Vagina (tissue), 2 donors: ENCODE data around the gene CHST10. TPM values are rescaled to one million over a fixed set of nuclear protein-coding genes. Genes with fewer than 3 reads are reported as not detected.

Experiments used
- DNase-seq, 2 donors: peaks; one replicate each; pipeline ENCODE4 v3.0.0-alpha.2; 2017; ENCODE audit errors: extremely low spot score in 2 of 2
- H3K27ac ChIP-seq: fragments of 200-600 bp; sonication (generic); one replicate; pipeline ENCODE4 v1.5.1; 2019
- H3K27me3 ChIP-seq: fragments of 200-600 bp; sonication (generic); one replicate; pipeline ENCODE4 v1.5.1; 2019
- H3K36me3 ChIP-seq, 2 donors: fragments of 200-600 bp; sonication (generic); one replicate each; pipeline ENCODE4 v1.5.1; 2017 to 2019
- H3K4me1 ChIP-seq: fragments of 200-600 bp; sonication (generic); one replicate; pipeline ENCODE4 v1.5.1; 2019
- H3K4me3 ChIP-seq, 2 donors: fragments of 200-600 bp; sonication (generic); 1 replicate in 1 of 2; 2 replicates in 1 of 2; pipeline ENCODE4 v1.5.1; 2016 to 2019
- H3K9me3 ChIP-seq: fragments of 200-600 bp; sonication (generic); one replicate; pipeline ENCODE4 v1.5.1; 2019
- CTCF ChIP-seq, 3 experiments: fragments of 450-650 bp in 2 of 3; fragments of 200-600 bp in 1 of 3; sonication (generic) in 1 of 3; IDR thresholded peaks; one replicate each; pipeline ENCODE4 v1.5.1; 2017 to 2019; ENCODE audit warnings: antibody characterized with exemption in 3 of 3, mild to moderate bottlenecking in 2 of 3, moderate library complexity in 2 of 3
- POLR2A ChIP-seq, 2 donors: fragments of 450-650 bp; IDR thresholded peaks; one replicate each; pipeline ENCODE4 v1.6.1; 2017; ENCODE audit warnings: antibody characterized with exemption in 2 of 2, mild to moderate bottlenecking in 2 of 2, moderate library complexity in 2 of 2
- POLR2AphosphoS5 ChIP-seq, 2 donors: sonication (generic); formaldehyde crosslinking; IDR thresholded peaks; one replicate each; pipeline ENCODE4 v1.9.0; 2017; ENCODE audit warnings: antibody characterized with exemption in 2 of 2, mild to moderate bottlenecking in 2 of 2, low read depth in 1 of 2; ENCODE audit not compliant: insufficient read depth in 1 of 2
- intact Hi-C: fragments of 100-400 bp; cut with DNase I; formaldehyde crosslinking; loops from one replicate; pipeline ENCODE4 v1.15.1; 2023
- total RNA-seq: library from RNA; depleted of rRNA; stranded (reverse); fragments of >200 nt; gene quantifications from one replicate; pipeline ENCODE4 v1.2.3, GENCODE V29; 2016

The CHST10 gene
- total RNA-seq, 1 donor from 2014 or later: 5.6 TPM

GRCh38 chr2:100401268-100401667 is 16.2 kb downstream of the CHST10 start:
- H3K36me3 ChIP-seq: peaks cover 0 to 23% of the 10 kb centered on the region in 2 donors

DNA sequence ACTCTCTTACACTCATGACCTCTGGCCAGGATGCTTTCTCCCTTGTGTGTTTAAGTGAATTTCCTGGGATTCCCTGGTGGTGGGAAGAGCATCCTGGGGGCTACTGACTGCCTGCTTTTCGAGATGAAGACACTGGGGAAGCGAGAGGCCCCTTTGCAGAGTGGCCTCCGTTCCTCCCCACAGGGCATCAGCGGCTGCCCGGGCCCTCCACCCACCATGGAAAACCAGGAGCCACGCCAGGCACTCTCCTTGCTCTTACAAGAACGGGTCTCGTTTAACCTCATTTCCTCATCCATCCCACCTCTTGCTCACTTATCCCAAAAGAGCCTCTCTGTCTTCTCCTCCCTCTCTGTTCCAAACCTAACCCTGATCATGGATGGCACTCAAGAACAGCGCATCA is 17.8 kb downstream of the CHST10 start:
- no peak for TF ChIP-seq POLR2AphosphoS5 (IDR thresholded peaks at IDR 0.05; ENCODE audit: insufficient read depth in 1 of 2, low read depth in 1 of 2)
- TF ChIP-seq CTCF (IDR thresholded peaks at IDR 0.05): no peak
- TF ChIP-seq POLR2A (IDR thresholded peaks at IDR 0.05): no peak
- H3K4me1 ChIP-seq: no peaks in the 10 kb centered on the region
- H3K4me3 ChIP-seq: no peak overlapping the region
- intact Hi-C loops: no loop called here
- DNase-seq: no peak
- no peak overlapping the region for H3K27ac ChIP-seq
- H3K27me3 ChIP-seq: no peaks in the 10 kb centered on the region
- H3K36me3 ChIP-seq: peaks cover 0 to 17% of the 10 kb centered on the region in 2 donors
- no peaks in the 10 kb centered on the region for H3K9me3 ChIP-seq

More at GRCh38 chr2:100401268-100401667, 16.2 kb downstream of the CHST10 start:
- Histone ChIP-seq H3K27me3 (no peaks in the 10 kb centered on the region), H3K9me3 (no peaks in the 10 kb centered on the region), H3K4me1 (no peaks in the 10 kb centered on the region), H3K27ac (no peak overlapping the region), H3K4me3 (no peak overlapping the region)
- TF ChIP-seq POLR2AphosphoS5 (IDR thresholded peaks at IDR 0.05; ENCODE audit: insufficient read depth in 1 of 2, low read depth in 1 of 2): no peak
- TF ChIP-seq CTCF (IDR thresholded peaks at IDR 0.05): no peak
- no peak for TF ChIP-seq POLR2A (IDR thresholded peaks at IDR 0.05)
- intact Hi-C loops: no loop called here
- no peak for DNase-seq

DNA sequence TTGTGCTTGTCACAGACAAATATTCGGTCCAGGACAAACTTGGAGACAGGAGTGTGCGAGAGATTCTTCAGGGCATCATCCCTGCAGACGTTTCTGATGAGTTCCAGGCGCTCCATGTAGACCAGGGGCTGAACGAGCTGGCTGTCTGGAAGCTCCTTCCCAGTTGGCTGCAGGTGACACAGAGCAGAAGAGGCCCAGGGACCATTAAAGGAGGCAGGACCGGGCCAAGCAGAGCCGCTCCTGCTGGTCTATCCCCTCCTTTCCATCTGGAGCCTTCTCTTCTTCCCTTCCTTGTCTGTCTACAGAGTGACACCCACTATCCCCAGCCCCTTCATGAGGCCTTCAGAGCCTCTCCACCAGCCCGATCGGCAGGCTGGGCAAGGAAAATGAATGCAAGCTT is 19.5 kb downstream of the CHST10 start:
- H3K4me3 ChIP-seq: no peak overlapping the region
- H3K9me3 ChIP-seq: no peaks in the 10 kb centered on the region
- no peak for TF ChIP-seq CTCF (IDR thresholded peaks at IDR 0.05)
- TF ChIP-seq POLR2AphosphoS5 (IDR thresholded peaks at IDR 0.05; ENCODE audit: insufficient read depth in 1 of 2, low read depth in 1 of 2): no peak
- no peak for TF ChIP-seq POLR2A (IDR thresholded peaks at IDR 0.05)
- H3K27ac ChIP-seq: no peak overlapping the region
- H3K36me3 ChIP-seq: peaks cover 0 to 18% of the 10 kb centered on the region in 2 donors
- H3K4me1 ChIP-seq: no peaks in the 10 kb centered on the region
- intact Hi-C loops: no loop called here
- peak in 1 of 2 donors; percentile 72 for DNase-seq
- no peaks in the 10 kb centered on the region for H3K27me3 ChIP-seq

GRCh38 chr2:100397118-100397860 is 20.2 kb downstream of the CHST10 start:
- no peak for TF ChIP-seq POLR2A (IDR thresholded peaks at IDR 0.05)
- TF ChIP-seq CTCF (IDR thresholded peaks at IDR 0.05): no peak
- TF ChIP-seq POLR2AphosphoS5 (IDR thresholded peaks at IDR 0.05; ENCODE audit: insufficient read depth in 1 of 2, low read depth in 1 of 2): no peak
- intact Hi-C loops: no loop called here
- Histone ChIP-seq H3K27me3 (no peaks in the 10 kb centered on the region), H3K4me1 (no peaks in the 10 kb centered on the region), H3K36me3 (peaks cover 0 to 24% of the 10 kb centered on the region in 2 donors), H3K4me3 (no peak overlapping the region), H3K27ac (no peak overlapping the region), H3K9me3 (no peaks in the 10 kb centered on the region)
- DNase-seq: peak in 1 of 2 donors; percentile 82

- Histone ChIP-seq H3K36me3 (peaks cover 0 to 16% of the 10 kb centered on the region in 2 donors), H3K27ac (no peak overlapping the region), H3K4me3 (no peak overlapping the region), H3K27me3 (no peaks in the 10 kb centered on the region), H3K4me1 (no peaks in the 10 kb centered on the region), H3K9me3 (no peaks in the 10 kb centered on the region)
- DNase-seq: peak in 1 of 2 donors; percentile 52
- intact Hi-C loops: no loop called here
- TF ChIP-seq CTCF (IDR thresholded peaks at IDR 0.05) (no peak), POLR2A (IDR thresholded peaks at IDR 0.05) (no peak), POLR2AphosphoS5 (IDR thresholded peaks at IDR 0.05; ENCODE audit: insufficient read depth in 1 of 2, low read depth in 1 of 2) (no peak)
Measured at GRCh38 chr2:100396483-100396882, 21.0 kb downstream of the CHST10 start.
